Effector memory CD8-positive, alpha-beta T cell (primary cell): ENCODE measurements around the gene DYSF.
"Not testable (repeated sequence)": the region's sequence is repeated elsewhere in the genome, so short reads cannot be mapped to it uniquely, and the experiment has no call there.

Experiments used
- ATAC-seq: fragments of 150-1000 bp; cut with Tn5 transposase; replicated peaks from 2 replicates; pipeline ENCODE4 v1.10.0; 2021; ENCODE audit warnings: mild to moderate bottlenecking, moderate library complexity
- DNase-seq, 3 experiments: peaks; one replicate each; pipeline ENCODE4 v3.0.0; 2021
- H3K27ac Mint-ChIP-seq, 2 donors: one replicate each; pipeline ENCODE4 v1.8.0; 2022; ENCODE audit warnings: mild to moderate bottlenecking in 2 of 2, mixed read lengths in 2 of 2, moderate library complexity in 2 of 2
- H3K27me3 Mint-ChIP-seq, 2 donors: one replicate each; pipeline ENCODE4 v1.8.0; 2022; ENCODE audit warnings: mixed read lengths in 2 of 2
- H3K36me3 Mint-ChIP-seq: one replicate; pipeline ENCODE4 v1.8.0; 2022; ENCODE audit warnings: mild to moderate bottlenecking, moderate library complexity, mixed read lengths; ENCODE audit not compliant: insufficient read depth
- H3K4me1 Mint-ChIP-seq, 2 donors: one replicate each; pipeline ENCODE4 v1.8.0; 2022; ENCODE audit warnings: low read depth in 2 of 2, mixed read lengths in 2 of 2
- H3K4me3 Mint-ChIP-seq, 2 donors: one replicate each; pipeline ENCODE4 v1.8.0; 2022; ENCODE audit warnings: mild to moderate bottlenecking in 2 of 2, mixed read lengths in 2 of 2, moderate library complexity in 2 of 2
- H3K9me3 Mint-ChIP-seq, 2 donors: one replicate each; pipeline ENCODE4 v1.8.0; 2022; ENCODE audit warnings: mixed read lengths in 2 of 2

DYSF gene

GRCh38 chr2:71637736-71638135 is 184.4 kb downstream of the DYSF start:
- DNase-seq (no peak), ATAC-seq (no peak)
- Mint-ChIP-seq H3K4me1 (no peaks in the 10 kb centered on the region), H3K27ac (no peak overlapping the region), H3K27me3 (peaks cover 0 to 15% of the 10 kb centered on the region in 2 donors), H3K4me3 (no peak overlapping the region), H3K9me3 (no peaks in the 10 kb centered on the region), H3K36me3 (no peaks in the 10 kb centered on the region)

- Mint-ChIP-seq H3K27ac (no peak overlapping the region), H3K36me3 (no peaks in the 10 kb centered on the region), H3K4me3 (no peak overlapping the region), H3K4me1 (no peaks in the 10 kb centered on the region), H3K27me3 (peaks cover 10 to 23% of the 10 kb centered on the region in 2 donors), H3K9me3 (no peaks in the 10 kb centered on the region)
- DNase-seq: no peak
- ATAC-seq: no peak
These were observed 186.4 kb downstream of the DYSF start for GRCh38 chr2:71639735-71640134.

- Mint-ChIP-seq H3K4me1 (no peaks in the 10 kb centered on the region), H3K27me3 (peaks cover 11 to 31% of the 10 kb centered on the region in 2 donors), H3K9me3 (no peaks in the 10 kb centered on the region), H3K4me3 (no peak overlapping the region), H3K36me3 (no peaks in the 10 kb centered on the region), H3K27ac (no peak overlapping the region)
- ATAC-seq (no peak), DNase-seq (no peak)
These were observed 187.1 kb downstream of the DYSF start for GRCh38 chr2:71640489-71640888.

GRCh38 chr2:71643674-71644357 is 190.5 kb downstream of the DYSF start:
- DNase-seq (no peak), ATAC-seq (no peak)
- Mint-ChIP-seq H3K27ac (no peak overlapping the region), H3K9me3 (no peaks in the 10 kb centered on the region), H3K36me3 (no peaks in the 10 kb centered on the region), H3K27me3 (peaks cover 34 to 42% of the 10 kb centered on the region in 2 donors), H3K4me1 (no peaks in the 10 kb centered on the region), H3K4me3 (no peak overlapping the region)

GRCh38 chr2:71646028-71646427 is 192.7 kb downstream of the DYSF start:
- Mint-ChIP-seq H3K36me3 (no peaks in the 10 kb centered on the region), H3K4me3 (no peak overlapping the region), H3K9me3 (no peaks in the 10 kb centered on the region), H3K27ac (no peak overlapping the region), H3K27me3 (peaks cover 34 to 42% of the 10 kb centered on the region in 2 donors), H3K4me1 (no peaks in the 10 kb centered on the region)
- DNase-seq (no peak), ATAC-seq (no peak)

- Mint-ChIP-seq H3K27me3 (peaks cover 34 to 38% of the 10 kb centered on the region in 2 donors), H3K4me3 (no peak overlapping the region), H3K27ac (no peak overlapping the region), H3K9me3 (no peaks in the 10 kb centered on the region), H3K36me3 (no peaks in the 10 kb centered on the region), H3K4me1 (no peaks in the 10 kb centered on the region)
- DNase-seq: no peak
- ATAC-seq: no peak
These were observed 194.0 kb downstream of the DYSF start for GRCh38 chr2:71647356-71647755.

GRCh38 chr2:71655498-71655897 is 202.1 kb downstream of the DYSF start:
- Mint-ChIP-seq H3K36me3 (no peaks in the 10 kb centered on the region), H3K4me3 (no peak overlapping the region), H3K27me3 (no peaks in the 10 kb centered on the region), H3K4me1 (no peaks in the 10 kb centered on the region), H3K27ac (no peak overlapping the region), H3K9me3 (peaks cover 9 to 17% of the 10 kb centered on the region in 2 donors)
- DNase-seq: no peak
- no peak for ATAC-seq

GRCh38 chr2:71658256-71658655 is 204.9 kb downstream of the DYSF start:
- ATAC-seq: not testable (repeated sequence)

GRCh38 chr2:71658771-71659170 is 205.4 kb downstream of the DYSF start:
- Mint-ChIP-seq H3K9me3 (peaks cover 9 to 17% of the 10 kb centered on the region in 2 donors), H3K36me3 (no peaks in the 10 kb centered on the region), H3K4me3 (no peak overlapping the region), H3K27me3 (no peaks in the 10 kb centered on the region), H3K4me1 (no peaks in the 10 kb centered on the region), H3K27ac (no peak overlapping the region)
- ATAC-seq (no peak), DNase-seq (no peak)

More at GRCh38 chr2:71658256-71658655, 204.9 kb downstream of the DYSF start:
- not testable (repeated sequence) for H3K4me1 Mint-ChIP-seq, H3K4me3 Mint-ChIP-seq, H3K36me3 Mint-ChIP-seq, DNase-seq, H3K27ac Mint-ChIP-seq, H3K27me3 Mint-ChIP-seq
- peaks cover 9 to 17% of the 10 kb centered on the region in 2 donors for H3K9me3 Mint-ChIP-seq

GRCh38 chr2:71659868-71660518 is 206.6 kb downstream of the DYSF start:
- Mint-ChIP-seq H3K27ac (no peak overlapping the region), H3K36me3 (no peaks in the 10 kb centered on the region), H3K4me1 (no peaks in the 10 kb centered on the region), H3K4me3 (no peak overlapping the region), H3K9me3 (peaks cover 9 to 17% of the 10 kb centered on the region in 2 donors), H3K27me3 (no peaks in the 10 kb centered on the region)
- no peak for DNase-seq
- no peak for ATAC-seq

- H3K4me3 Mint-ChIP-seq: no peak overlapping the region
- peaks cover 9% of the 10 kb centered on the region in 2 donors for H3K9me3 Mint-ChIP-seq
- DNase-seq (no peak), ATAC-seq (no peak)
- peaks cover 0 to 4% of the 10 kb centered on the region in 2 donors for H3K27me3 Mint-ChIP-seq
- no peaks in the 10 kb centered on the region for H3K36me3 Mint-ChIP-seq
- H3K4me1 Mint-ChIP-seq: no peaks in the 10 kb centered on the region
- no peak overlapping the region for H3K27ac Mint-ChIP-seq
These were observed 208.4 kb downstream of the DYSF start for GRCh38 chr2:71661782-71662181.

GRCh38 chr2:71662665-71663394 is 209.5 kb downstream of the DYSF start:
- Mint-ChIP-seq H3K27ac (no peak overlapping the region), H3K9me3 (peaks cover 9% of the 10 kb centered on the region in 2 donors), H3K4me1 (no peaks in the 10 kb centered on the region), H3K36me3 (no peaks in the 10 kb centered on the region), H3K27me3 (peaks cover 0 to 10% of the 10 kb centered on the region in 2 donors), H3K4me3 (no peak overlapping the region)
- DNase-seq: no peak
- no peak for ATAC-seq

GRCh38 chr2:71664161-71664560 is 210.8 kb downstream of the DYSF start:
- H3K9me3 Mint-ChIP-seq: peaks cover under 1 to 5% of the 10 kb centered on the region in 2 donors
- ATAC-seq: no peak

More at GRCh38 chr2:71664161-71664560, 210.8 kb downstream of the DYSF start:
- Mint-ChIP-seq H3K27me3 (peaks cover 0 to 10% of the 10 kb centered on the region in 2 donors), H3K4me1 (no peaks in the 10 kb centered on the region), H3K27ac (no peak overlapping the region), H3K36me3 (no peaks in the 10 kb centered on the region), H3K4me3 (no peak overlapping the region)
- DNase-seq: no peak
